SK-N-SH (cell line): ENCODE measurements around the gene VPS51. TPM values are rescaled to one million over a fixed set of nuclear protein-coding genes. Genes with fewer than 3 reads are reported as not detected.
A peak's percentile ranks its signal among the peaks of the same experiment; 100 is the strongest.

ENCODE experiments used
- CTCF ChIA-PET: fragments of 300-600, 350-600 bp; formaldehyde crosslinking; extraction: SDS; loops from one replicate; lab custom pipeline; 2021; lab: Yijun Ruan, JAX
- POLR2A ChIA-PET: fragments of 350-600 bp; sonication (Branson Sonifier 250); formaldehyde crosslinking; extraction: SDS; loops from one replicate; lab custom pipeline; 2020; ENCODE audit warnings: antibody characterized with exemption, inconsistent platforms; lab: Yijun Ruan, JAX
- DNase-seq: peaks from one replicate; pipeline ENCODE4 v3.0.0; 2012
- H2AFZ ChIP-seq: fragments of 200-600 bp; sonication (generic); 2 replicates; pipeline ENCODE4 v1.8.1; 2016; ENCODE audit warnings: antibody characterized with exemption, mild to moderate bottlenecking, low read depth
- H3F3A ChIP-seq: fragments of 200-600 bp; sonication (generic); replicated peaks from 2 replicates; pipeline ENCODE3; 2016; ENCODE audit warnings: antibody characterized with exemption, mild to moderate bottlenecking; ENCODE audit not compliant: insufficient read depth
- H3K27ac ChIP-seq, 2 experiments: fragments of 200-500 bp in 1 of 2; fragments of 200-600 bp in 1 of 2; sonication (Bioruptor generic) in 1 of 2; sonication (generic), shearing (Covaris generic) in 1 of 2; 2 replicates each; pipeline versions ENCODE4 v1.5.1 to v1.6.1; 2014 to 2016; ENCODE audit warnings: low read depth in 2 of 2, inconsistent platforms in 1 of 2, low read length in 1 of 2, mild to moderate bottlenecking in 1 of 2, mixed read lengths in 1 of 2
- H3K27me3 ChIP-seq: fragments of 200-600 bp; sonication (generic), shearing (Covaris generic); 2 replicates; pipeline ENCODE4 v1.6.1; 2016; ENCODE audit warnings: mixed run types; ENCODE audit not compliant: insufficient read depth
- H3K36me3 ChIP-seq, 2 experiments: fragments of 200-500 bp in 1 of 2; fragments of 200-600 bp in 1 of 2; sonication (Bioruptor generic) in 1 of 2; sonication (generic) in 1 of 2; replicated peaks in 1 of 2; 2 replicates each; pipeline versions ENCODE3 to v1.5.1; 2014 to 2016; ENCODE audit warnings: low read length in 1 of 2, mild to moderate bottlenecking in 1 of 2; ENCODE audit not compliant: insufficient read depth in 2 of 2, control insufficient read depth in 1 of 2
- H3K4me1 ChIP-seq, 2 experiments: fragments of 200-500 bp in 1 of 2; fragments of 200-600 bp in 1 of 2; sonication (Bioruptor generic) in 1 of 2; sonication (generic), shearing (Covaris generic) in 1 of 2; 2 replicates each; pipeline versions ENCODE4 v1.5.1 to v1.6.1; 2014 to 2016; ENCODE audit warnings: low read depth in 1 of 2, low read length in 1 of 2, mixed run types in 1 of 2; ENCODE audit not compliant: insufficient read depth in 2 of 2, control insufficient read depth in 1 of 2
- H3K4me2 ChIP-seq: fragments of 200-600 bp; sonication (generic), shearing (Covaris generic); 2 replicates; pipeline ENCODE4 v1.6.1; 2017; ENCODE audit warnings: mixed run types
- H3K4me3 ChIP-seq, 2 experiments: fragments of 200-500 bp in 1 of 2; fragments of 200-600 bp in 1 of 2; sonication (Bioruptor generic) in 1 of 2; sonication (generic), shearing (Covaris generic) in 1 of 2; 2 replicates each; pipeline versions ENCODE4 v1.5.1 to v1.8.1; 2014 to 2016; ENCODE audit warnings: low read depth in 2 of 2, inconsistent platforms in 1 of 2, low read length in 1 of 2, mild to moderate bottlenecking in 1 of 2, mixed read lengths in 1 of 2, moderate library complexity in 1 of 2
- H3K79me2 ChIP-seq: fragments of 200-600 bp; sonication (generic); 2 replicates; pipeline ENCODE4 v1.8.1; 2017; ENCODE audit warnings: mild to moderate bottlenecking; ENCODE audit not compliant: insufficient read depth
- H3K9ac ChIP-seq: fragments of 200-600 bp; sonication (generic); 2 replicates; pipeline ENCODE4 v1.6.1; 2017; ENCODE audit warnings: mixed run types
- H3K9me2 ChIP-seq: fragments of 200-600 bp; sonication (generic); 2 replicates; pipeline ENCODE4 v1.6.1; 2017; ENCODE audit warnings: mixed run types
- H3K9me3 ChIP-seq: fragments of 200-600 bp; sonication (generic); 2 replicates; pipeline ENCODE4 v1.6.1; 2017; ENCODE audit warnings: mixed run types, mild to moderate bottlenecking, moderate library complexity
- H4K20me1 ChIP-seq: fragments of 200-600 bp; sonication (generic); 2 replicates; pipeline ENCODE4 v1.6.1; 2017; ENCODE audit warnings: mild to moderate bottlenecking, mixed run types; ENCODE audit not compliant: insufficient read depth
- CHD2 ChIP-seq: fragments of 150-350 bp; IDR thresholded peaks from 2 replicates; pipeline ENCODE4 v1.6.1; 2018; ENCODE audit warnings: low read length; ENCODE audit not compliant: partially characterized antibody
- ELF1 ChIP-seq: IDR thresholded peaks from 2 replicates; pipeline ENCODE4 v1.4.0; 2012
- EP300 ChIP-seq, 2 experiments: IDR thresholded peaks; 2 replicates each; pipeline versions ENCODE4 v1.4.0 to v1.6.1; 2012; ENCODE audit warnings: borderline replicate concordance in 1 of 2, low read depth in 1 of 2, low read length in 1 of 2
- EZH2phosphoT487 ChIP-seq: fragments of 200-600 bp; sonication (generic); IDR thresholded peaks from 2 replicates; pipeline ENCODE4 v1.6.1; 2017; ENCODE audit warnings: low read depth, mixed run types, mild to moderate bottlenecking, antibody characterized with exemption, moderate library complexity, borderline replicate concordance
- FOSL2 ChIP-seq: IDR thresholded peaks from 2 replicates; pipeline ENCODE4 v1.4.0; 2012; ENCODE audit warnings: low read depth, mild to moderate bottlenecking, moderate library complexity, borderline replicate concordance
- FOXJ3 ChIP-seq: sonication (generic); formaldehyde crosslinking; IDR thresholded peaks from 2 replicates; pipeline ENCODE4 v1.5.1; 2020; ENCODE audit warnings: mild to moderate bottlenecking, missing genetic modification reagents
- FOXM1 ChIP-seq: IDR thresholded peaks from 2 replicates; pipeline ENCODE4 v1.4.0; 2012; ENCODE audit warnings: low read depth, mild to moderate bottlenecking
- GABPA ChIP-seq: IDR thresholded peaks from 2 replicates; pipeline ENCODE4 v1.4.0; 2012; ENCODE audit warnings: low read depth, mild to moderate bottlenecking
- GATA2 ChIP-seq: sonication (generic); formaldehyde crosslinking; IDR thresholded peaks from 2 replicates; pipeline ENCODE4 v1.5.0; 2020; ENCODE audit warnings: mild to moderate bottlenecking, missing genetic modification reagents
- IRF3 ChIP-seq: fragments of 150-350 bp; IDR thresholded peaks from 2 replicates; pipeline ENCODE4 v1.6.1; 2016; ENCODE audit warnings: mild to moderate bottlenecking, low read depth, low read length
- JUND ChIP-seq: IDR thresholded peaks from 2 replicates; pipeline ENCODE4 v1.4.0; 2012
- MEF2A ChIP-seq: IDR thresholded peaks from 2 replicates; pipeline ENCODE4 v1.4.0; 2012; ENCODE audit warnings: low read depth, borderline replicate concordance
- MXI1 ChIP-seq: IDR thresholded peaks from 2 replicates; pipeline ENCODE4 v1.6.1; 2012; ENCODE audit warnings: mild to moderate bottlenecking, low read depth, low read length, improper control_type of control experiment
- NFIC ChIP-seq: IDR thresholded peaks from 2 replicates; pipeline ENCODE4 v1.4.0; 2012; ENCODE audit warnings: borderline replicate concordance
- NRF1 ChIP-seq: IDR thresholded peaks from 2 replicates; pipeline ENCODE4 v1.6.1; 2012; ENCODE audit warnings: low read depth, mild to moderate bottlenecking, low read length
- PBX3 ChIP-seq: IDR thresholded peaks from 2 replicates; pipeline ENCODE4; 2012
- POLR2AphosphoS5 ChIP-seq: IDR thresholded peaks from 2 replicates; pipeline ENCODE4 v1.6.1; 2012; ENCODE audit warnings: low read depth, low read length
- RAD21 ChIP-seq: IDR thresholded peaks from 2 replicates; pipeline ENCODE4 v1.6.1; 2012; ENCODE audit warnings: mild to moderate bottlenecking, low read length
- RCOR1 ChIP-seq: fragments of 150-350 bp; IDR thresholded peaks from 2 replicates; pipeline ENCODE4 v1.6.1; 2017; ENCODE audit warnings: antibody characterized with exemption, low read length
- RFX5 ChIP-seq: IDR thresholded peaks from 2 replicates; pipeline ENCODE4 v1.6.1; 2012; ENCODE audit warnings: mild to moderate bottlenecking, improper control_type of control experiment, low read length
- RXRA ChIP-seq: IDR thresholded peaks from 2 replicates; pipeline ENCODE4 v1.4.0; 2012; ENCODE audit warnings: low read depth, mild to moderate bottlenecking, borderline replicate concordance
- SIN3A ChIP-seq: IDR thresholded peaks from 2 replicates; pipeline ENCODE4 v1.6.1; 2012; ENCODE audit warnings: low read depth, mild to moderate bottlenecking, low read length, moderate library complexity, borderline replicate concordance
- SMC3 ChIP-seq: IDR thresholded peaks from 2 replicates; pipeline ENCODE4 v1.6.1; 2012; ENCODE audit warnings: low read depth, low read length, improper control_type of control experiment
- TAF1 ChIP-seq: IDR thresholded peaks from 2 replicates; pipeline ENCODE4 v1.6.1; 2012; ENCODE audit warnings: low read depth, mild to moderate bottlenecking, low read length, moderate library complexity, borderline replicate concordance
- TCF12 ChIP-seq: IDR thresholded peaks from 2 replicates; pipeline ENCODE4 v1.4.0; 2012
- TEAD4 ChIP-seq: IDR thresholded peaks from 2 replicates; pipeline ENCODE4 v1.4.0; 2012; ENCODE audit warnings: mild to moderate bottlenecking, borderline replicate concordance; ENCODE audit not compliant: insufficient read depth
- YY1 ChIP-seq: IDR thresholded peaks from 2 replicates; pipeline ENCODE4 v1.4.0; 2012; ENCODE audit warnings: low read depth, mild to moderate bottlenecking
- WGBS: methylation state at CpG from one replicate; pipeline ENCODE4 v1.1.6; 2017; ENCODE audit warnings: low lambda C conversion rate; 5-methylcytosine and 5-hydroxymethylcytosine counted together
- polyA plus RNA-seq, 3 experiments: library from polyadenylated mRNA; depleted of rRNA; stranded (reverse); fragments of >200 nt; gene quantifications; 2 replicates each; pipeline ENCODE4 v1.2.3, GENCODE V29; 2012
- TF ChIP-seq, protein P1 (sequence below): IDR thresholded peaks from 2 replicates; pipeline ENCODE4 v1.4.0; 2012; ENCODE audit warnings: low read depth, borderline replicate concordance
- TF ChIP-seq, protein P2 (sequence below): IDR thresholded peaks from 2 replicates; pipeline ENCODE4 v1.4.0; 2012; ENCODE audit warnings: low read depth, borderline replicate concordance
- TF ChIP-seq, protein P3 (sequence below): IDR thresholded peaks from 2 replicates; pipeline ENCODE4 v1.4.0; 2012; ENCODE audit warnings: low read depth

Gene VPS51
- polyA plus RNA-seq, 1 of the 3 experiments (the other 2 are of a cell fraction), result 59.9 TPM

DNA sequence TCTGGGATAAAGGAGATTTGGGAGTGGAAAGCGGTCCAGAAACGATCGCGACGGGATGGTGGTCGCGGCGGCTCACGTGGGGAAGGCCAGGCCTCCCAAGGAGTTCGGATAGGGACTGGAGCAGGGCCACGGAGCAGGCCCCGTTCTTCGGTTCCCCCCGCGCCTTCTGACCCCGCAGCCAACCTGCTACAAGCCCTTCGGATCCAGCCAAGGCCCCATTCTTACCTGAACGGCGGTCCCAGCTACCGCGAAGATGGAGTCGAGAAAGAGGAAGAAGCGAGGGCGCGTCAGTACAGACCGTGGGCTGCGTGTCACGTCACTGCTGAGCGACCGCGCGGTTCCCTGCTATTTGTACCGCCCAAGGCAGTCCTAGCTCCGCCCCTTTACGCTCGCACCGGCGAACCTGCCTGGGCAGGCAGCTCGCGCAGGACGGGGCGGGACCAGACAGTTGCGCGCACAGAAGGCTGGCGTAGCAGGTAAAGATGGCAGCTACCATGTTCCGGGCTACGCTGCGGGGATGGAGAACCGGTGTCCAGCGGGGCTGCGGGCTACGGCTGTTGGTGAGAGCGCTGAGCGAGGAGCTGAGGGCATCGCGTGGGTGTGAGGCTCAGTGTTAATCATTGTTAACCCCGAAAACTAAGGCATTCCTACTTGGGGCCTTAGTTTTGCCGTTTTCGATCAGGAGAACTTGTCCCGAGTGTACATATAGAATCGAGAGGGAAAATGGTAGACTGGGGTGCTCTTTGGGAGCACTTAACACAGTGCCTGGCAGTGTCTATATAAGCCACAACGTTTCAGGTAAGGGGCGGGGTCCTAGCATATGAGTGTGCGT lies 26.1 kb downstream of the VPS51 start, which contains the start of the genes FAU and MRPL49:
FAU (minus strand) TSS at position 270 of the 832 bp plus-strand sequence. CDS start 321 bp downstream, outside the sequence.
MRPL49 (plus strand) TSS at position 457 of the 832 bp plus-strand sequence; CDS start at position 483, 26 bp downstream.
- Histone ChIP-seq H3K27ac (peak within 1 kb of the TSS; percentile 81 to 95), H3K36me3 (peaks cover 35 to 47% of the 10 kb centered on the region in 2 experiments), H3K4me1 (peaks cover 11 to 13% of the 10 kb centered on the region in 2 experiments; a peak in 3 of 4 replicates), H3K4me3 (peak within 1 kb of the TSS; percentile 89 to 91), H3K9me2 (no peaks in the 10 kb centered on the region), H3K9me3 (no peaks in the 10 kb centered on the region), H3K4me2 (peak within 1 kb of the TSS; percentile 93), H3K9ac (peak within 1 kb of the TSS; percentile 89), H2AFZ (peak within 1 kb of the TSS; percentile 79; the same call in 1 of the 2 replicates), H3F3A (peaks cover 31% of the 10 kb centered on the region), H3K27me3 (no peaks in the 10 kb centered on the region), H4K20me1 (no peaks in the 10 kb centered on the region), H3K79me2 (peaks cover 55% of the 10 kb centered on the region)
- ChIA-PET POLR2A (interaction anchor here (0.5 to 2.0 kb wide), 10 partner anchors 10 to 244 kb away, joined by 3 to 22 read pairs (median 6); partner anchors contain the start of genes CAPN1, EHD1, SYVN1 and TM7SF2), CTCF (interaction anchor here (1.3 to 3.3 kb wide), 5 partner anchors 10 to 108 kb away, joined by 4 to 47 read pairs (median 9); partner anchors contain the start of genes ARL2, CAPN1, SYVN1 and TM7SF2)
- WGBS, result 1% methylated on average over 56 of the region's 64 CpGs
- DNase-seq, result peak; percentile 96
- TF ChIP-seq RAD21, result no peak
- no peak for TF ChIP-seq EZH2phosphoT487
- TF ChIP-seq MEF2A, result no peak
- no peak for TF ChIP-seq GATA2
- TF ChIP-seq TCF12, result peak; percentile 22; the same call in 1 of the 2 replicates
- peak; percentile 96 for TF ChIP-seq TAF1
- TF ChIP-seq PBX3, result no peak
- TF ChIP-seq SMC3, result peak; percentile 6; the same call in 1 of the 2 replicates
- TF ChIP-seq CHD2, result peak; percentile 81
- TF ChIP-seq YY1, result peak; percentile 90
- TF ChIP-seq FOSL2, result no peak
- no peak for TF ChIP-seq NFIC
- no peak; the same call in 1 of the 2 replicates for TF ChIP-seq RFX5
- TF ChIP-seq RXRA, result no peak
- TF ChIP-seq NRF1, result peak; percentile 92
- TF ChIP-seq, protein P1, sequence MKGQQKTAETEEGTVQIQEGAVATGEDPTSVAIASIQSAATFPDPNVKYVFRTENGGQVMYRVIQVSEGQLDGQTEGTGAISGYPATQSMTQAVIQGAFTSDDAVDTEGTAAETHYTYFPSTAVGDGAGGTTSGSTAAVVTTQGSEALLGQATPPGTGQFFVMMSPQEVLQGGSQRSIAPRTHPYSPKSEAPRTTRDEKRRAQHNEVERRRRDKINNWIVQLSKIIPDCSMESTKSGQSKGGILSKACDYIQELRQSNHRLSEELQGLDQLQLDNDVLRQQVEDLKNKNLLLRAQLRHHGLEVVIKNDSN, result no peak
- no peak for TF ChIP-seq RCOR1
- TF ChIP-seq, protein P2, sequence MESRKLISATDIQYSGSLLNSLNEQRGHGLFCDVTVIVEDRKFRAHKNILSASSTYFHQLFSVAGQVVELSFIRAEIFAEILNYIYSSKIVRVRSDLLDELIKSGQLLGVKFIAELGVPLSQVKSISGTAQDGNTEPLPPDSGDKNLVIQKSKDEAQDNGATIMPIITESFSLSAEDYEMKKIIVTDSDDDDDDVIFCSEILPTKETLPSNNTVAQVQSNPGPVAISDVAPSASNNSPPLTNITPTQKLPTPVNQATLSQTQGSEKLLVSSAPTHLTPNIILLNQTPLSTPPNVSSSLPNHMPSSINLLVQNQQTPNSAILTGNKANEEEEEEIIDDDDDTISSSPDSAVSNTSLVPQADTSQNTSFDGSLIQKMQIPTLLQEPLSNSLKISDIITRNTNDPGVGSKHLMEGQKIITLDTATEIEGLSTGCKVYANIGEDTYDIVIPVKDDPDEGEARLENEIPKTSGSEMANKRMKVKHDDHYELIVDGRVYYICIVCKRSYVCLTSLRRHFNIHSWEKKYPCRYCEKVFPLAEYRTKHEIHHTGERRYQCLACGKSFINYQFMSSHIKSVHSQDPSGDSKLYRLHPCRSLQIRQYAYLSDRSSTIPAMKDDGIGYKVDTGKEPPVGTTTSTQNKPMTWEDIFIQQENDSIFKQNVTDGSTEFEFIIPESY, result no peak
- TF ChIP-seq, protein P3, sequence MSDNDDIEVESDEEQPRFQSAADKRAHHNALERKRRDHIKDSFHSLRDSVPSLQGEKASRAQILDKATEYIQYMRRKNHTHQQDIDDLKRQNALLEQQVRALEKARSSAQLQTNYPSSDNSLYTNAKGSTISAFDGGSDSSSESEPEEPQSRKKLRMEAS, result peak; percentile 72
- peak; percentile 95 for TF ChIP-seq POLR2AphosphoS5
- peak; percentile 88 for TF ChIP-seq ELF1
- TF ChIP-seq IRF3, result no peak
- no peak for TF ChIP-seq FOXJ3 (CRISPR knock-in tag)
- peak; percentile 68 for TF ChIP-seq GABPA
- peak; percentile 94; the same call in 1 of the 2 replicates for TF ChIP-seq SIN3A
- TF ChIP-seq FOXM1, result no peak
- peak; percentile 94 for TF ChIP-seq MXI1
- TF ChIP-seq JUND, result no peak
- no peak for TF ChIP-seq TEAD4
- TF ChIP-seq EP300 (IDR thresholded peaks at IDR 0.05; ENCODE audit: borderline replicate concordance in 1 of 2, low read depth in 1 of 2, low read length in 1 of 2), result no peak
